T-helper 2 cell (primary cell): ENCODE data around the gene CCDC102A.

Experiments
- DNase-seq, 5 experiments: peaks; one replicate each; pipeline versions ENCODE4 v3.0.0 to v3.0.0-alpha.2; 2012 to 2022

CCDC102A gene

GRCh38 chr16:57517397-57518367, 18.7 kb downstream of the CCDC102A start:
- DNase-seq: no peak

DNA sequence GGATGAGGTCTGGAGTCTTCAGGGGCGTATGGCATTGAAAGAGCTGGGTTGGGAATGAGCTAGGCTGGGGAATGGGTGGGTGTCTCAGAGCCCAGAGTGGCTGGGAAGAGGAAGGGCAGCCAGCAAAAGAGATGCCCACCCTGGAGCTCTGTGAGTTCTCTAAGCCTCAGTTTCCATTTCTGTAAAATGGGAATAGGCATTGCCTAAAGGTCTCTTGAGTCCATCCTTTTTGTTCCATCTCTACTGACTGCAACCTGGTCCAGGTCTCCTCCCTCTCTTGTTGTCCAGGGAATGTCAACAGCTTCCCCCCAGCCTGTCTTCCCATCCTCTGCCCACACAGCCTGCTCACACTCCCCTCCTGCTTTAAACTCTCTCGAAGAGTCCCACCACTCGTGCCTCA, 19.6 kb downstream of the CCDC102A start:
- DNase-seq: no peak

GRCh38 chr16:57516176-57516725, 20.1 kb downstream of the CCDC102A start:
- DNase-seq: no peak

DNA sequence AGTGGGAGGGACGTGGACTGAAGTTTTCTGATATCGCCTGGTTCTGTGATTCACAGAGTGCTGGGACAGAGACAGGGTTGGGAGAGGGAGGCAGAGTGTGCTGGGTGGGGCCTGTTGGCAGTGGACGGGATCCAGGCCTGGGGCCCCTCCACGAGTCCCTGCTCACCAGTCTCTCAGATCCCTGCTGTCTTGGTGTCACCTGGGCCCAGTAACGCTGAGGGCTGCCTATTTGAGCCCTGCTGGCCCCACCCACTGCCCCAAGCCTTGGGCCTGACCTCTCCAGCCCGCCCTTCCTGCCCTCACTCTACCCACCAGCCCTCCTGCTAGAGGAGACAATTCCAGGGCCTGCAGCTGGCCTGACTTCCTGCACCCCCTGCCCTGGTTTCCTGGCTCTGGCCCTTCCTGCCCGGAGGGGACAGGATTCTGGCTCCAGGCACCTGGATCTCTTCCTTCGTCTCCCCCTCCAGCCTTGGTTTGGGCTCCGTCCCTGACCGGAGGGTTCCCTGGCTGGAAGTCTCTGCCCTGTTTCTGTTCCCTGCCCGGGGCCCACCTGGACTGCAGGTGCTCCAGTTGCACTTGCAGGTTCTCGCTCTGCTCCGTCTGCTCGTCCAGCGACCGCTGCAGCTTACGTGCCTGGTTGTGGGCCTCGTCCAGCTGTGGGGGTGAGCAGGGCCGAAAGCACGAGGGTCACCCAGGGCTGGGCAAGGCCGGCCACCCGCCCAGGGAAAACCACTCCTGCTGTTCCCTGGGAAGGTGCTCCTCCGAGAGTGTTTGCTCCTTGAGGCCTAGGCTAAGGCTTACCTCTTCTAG, 21.4 kb downstream of the CCDC102A start:
- no peak for DNase-seq

DNA sequence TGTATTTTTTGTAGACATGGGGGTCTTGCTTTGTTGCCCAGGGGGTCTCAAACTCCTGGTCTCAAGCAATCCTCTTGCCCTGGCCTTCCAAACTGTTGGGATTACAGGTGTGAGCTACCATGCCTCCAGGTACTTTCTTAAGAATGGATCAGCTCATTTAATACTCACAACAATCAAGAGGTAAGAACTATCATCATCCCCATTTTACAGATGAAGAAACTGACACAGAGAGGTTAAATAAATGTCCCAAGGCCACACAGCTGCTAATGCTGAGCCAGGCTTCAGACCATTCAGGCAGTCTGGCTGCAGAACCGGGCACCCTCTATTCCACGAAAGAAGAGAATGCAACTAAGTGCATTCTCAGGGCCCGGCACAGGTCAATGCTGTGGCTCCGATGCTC, 22.0 kb downstream of the CCDC102A start:
- DNase-seq: no peak

DNA sequence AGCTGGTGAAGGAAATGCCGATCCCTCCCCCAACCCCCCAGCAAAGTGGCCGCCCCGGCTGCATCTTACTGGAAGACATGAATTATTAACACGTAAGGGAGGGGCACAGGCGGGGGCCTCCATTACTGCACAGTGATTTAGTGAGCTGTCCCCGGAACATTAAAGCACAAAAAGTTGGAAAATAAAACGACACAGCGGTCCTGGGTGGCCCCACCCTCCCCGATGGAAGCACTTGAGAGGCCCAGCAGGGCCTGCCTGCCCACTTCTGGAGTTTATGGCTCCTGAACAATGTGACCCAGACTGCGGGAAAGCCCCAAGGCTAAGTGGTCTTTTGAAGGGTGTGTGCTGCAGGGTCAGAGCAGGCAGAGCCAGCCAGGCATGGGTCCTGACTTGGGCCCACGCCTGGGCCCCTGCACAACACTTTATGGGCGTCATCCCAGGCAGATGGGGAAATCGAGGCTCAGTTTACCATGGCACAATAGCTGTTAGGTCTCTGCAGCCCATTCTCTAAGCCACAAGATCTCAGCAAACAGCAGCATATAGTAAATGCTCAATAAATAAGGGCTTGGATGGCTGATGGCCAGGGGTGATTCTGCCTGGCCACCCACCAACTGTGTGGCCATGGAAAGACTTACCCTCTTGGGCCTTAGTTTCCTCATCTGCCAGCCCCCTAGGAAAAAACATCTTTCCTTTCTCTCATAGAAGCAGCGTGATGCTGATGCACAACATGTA, 22.8 kb downstream of the CCDC102A start:
- no peak for DNase-seq

DNA sequence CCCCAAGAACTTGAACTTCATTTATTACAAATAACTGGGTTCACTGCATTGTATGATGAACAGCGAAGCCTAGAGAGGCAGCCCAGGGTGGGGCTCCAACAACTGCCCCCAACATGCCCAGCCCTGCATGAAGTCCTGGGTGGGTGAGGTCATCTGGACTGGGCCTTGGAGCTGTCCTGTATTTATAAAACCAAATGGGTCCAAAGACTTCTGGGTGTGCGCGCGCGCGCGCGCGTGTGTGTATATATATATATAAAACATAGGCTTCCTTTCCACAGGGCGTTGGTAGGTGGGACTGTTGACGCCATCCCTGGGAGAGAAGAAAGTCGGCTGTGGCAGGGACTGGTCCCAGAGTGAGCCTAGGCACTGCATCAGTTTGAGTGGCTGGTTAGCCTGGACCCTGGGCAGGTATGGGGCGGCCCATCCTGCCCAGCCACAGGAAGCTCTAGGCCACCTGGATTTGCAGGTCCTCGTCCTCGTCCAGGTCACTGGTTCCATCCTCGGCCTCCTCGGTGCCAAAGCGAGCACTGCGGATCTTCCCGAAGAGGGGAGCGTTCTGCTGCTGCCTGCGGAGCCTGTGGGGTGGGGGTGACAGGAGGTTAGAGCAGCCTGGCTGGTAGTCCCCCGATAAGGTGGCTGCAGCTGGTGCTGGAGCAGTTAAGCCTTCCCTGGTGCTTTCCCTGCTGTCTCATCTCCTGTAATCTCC, 23.9 kb downstream of the CCDC102A start:
- DNase-seq: no peak

GRCh38 chr16:57510016-57510871, 26.1 kb downstream of the CCDC102A start:
- no peak for DNase-seq

DNA sequence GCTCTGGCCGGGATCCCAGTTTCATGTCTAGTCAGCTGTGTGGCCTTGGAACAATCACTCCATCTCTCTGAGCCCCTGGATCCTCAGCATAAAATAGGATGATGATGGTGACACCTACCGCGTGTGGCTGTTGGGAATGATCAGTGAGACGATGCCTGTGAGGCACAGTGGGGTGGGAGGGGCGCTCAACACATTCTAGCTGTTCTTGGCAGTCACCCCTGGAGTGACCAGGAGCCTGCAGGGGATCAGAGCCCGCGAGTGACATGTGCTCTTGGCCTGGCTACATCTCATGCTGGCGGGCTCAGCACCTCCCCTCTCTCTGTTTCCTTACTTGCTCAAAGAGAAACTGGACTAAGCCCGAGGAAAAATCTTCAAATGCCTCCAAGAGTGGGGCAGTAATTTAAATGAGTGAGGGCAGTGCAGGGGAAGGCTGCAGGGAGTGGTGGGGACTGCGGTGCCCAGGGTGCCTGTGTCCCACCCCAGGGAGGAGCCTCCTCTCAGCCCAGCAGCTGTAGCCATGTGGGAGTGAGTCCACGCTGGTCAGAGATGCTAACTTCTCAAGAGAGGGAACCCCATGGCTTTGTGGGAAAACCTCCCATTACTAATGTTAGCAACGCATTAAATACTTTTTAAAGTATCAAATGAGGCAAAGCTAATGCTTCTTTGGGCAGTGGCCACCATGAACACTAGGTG, 27.0 kb downstream of the CCDC102A start:
- DNase-seq: no peak

GRCh38 chr16:57508035-57508425, 28.3 kb downstream of the CCDC102A start:
- no peak for DNase-seq

DNA sequence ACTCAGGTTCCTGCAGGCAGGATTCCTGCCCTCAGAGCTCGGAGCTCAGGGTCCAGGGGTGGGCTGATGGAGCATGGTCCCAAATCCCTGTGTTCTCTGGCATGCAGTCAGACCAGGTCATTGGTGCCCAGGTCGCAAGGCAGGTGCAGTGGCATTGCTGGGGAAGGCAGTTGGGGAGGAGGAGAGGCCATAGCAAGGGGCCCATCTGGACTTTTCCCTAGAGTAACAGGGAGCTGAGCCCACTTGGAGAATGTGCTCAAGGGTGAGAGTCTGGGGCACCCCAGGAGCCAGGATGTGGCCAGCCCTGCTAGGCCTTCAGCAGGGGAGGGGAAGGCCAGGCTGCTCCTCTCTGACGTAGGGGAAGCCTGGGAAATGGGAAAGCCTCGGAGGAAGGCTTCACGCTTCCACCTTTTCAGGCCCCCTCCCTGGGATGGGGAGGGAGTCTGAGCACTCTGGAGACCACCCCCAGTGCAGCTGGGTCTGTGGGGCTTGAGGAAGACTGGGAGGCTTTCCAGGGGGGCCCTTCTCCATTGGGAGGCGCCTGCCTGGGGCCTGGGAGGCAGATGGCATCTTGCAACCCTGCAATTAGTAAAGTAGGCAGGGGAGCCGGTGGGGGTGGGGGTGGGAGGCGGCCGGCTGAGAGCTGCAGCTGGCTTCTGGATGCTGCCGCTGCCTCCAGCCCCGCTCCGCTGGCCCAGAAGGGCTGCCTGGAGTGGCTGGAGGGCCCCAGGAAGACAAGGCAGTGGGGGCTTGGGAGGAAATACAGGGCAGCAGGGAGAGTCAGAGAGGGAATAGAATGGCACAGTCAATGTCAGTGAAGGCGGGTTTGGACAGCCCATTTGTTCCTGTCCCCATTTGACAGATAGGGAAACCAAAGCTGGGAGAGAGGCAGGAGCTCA, 29.0 kb downstream of the CCDC102A start:
- DNase-seq: no peak

DNA sequence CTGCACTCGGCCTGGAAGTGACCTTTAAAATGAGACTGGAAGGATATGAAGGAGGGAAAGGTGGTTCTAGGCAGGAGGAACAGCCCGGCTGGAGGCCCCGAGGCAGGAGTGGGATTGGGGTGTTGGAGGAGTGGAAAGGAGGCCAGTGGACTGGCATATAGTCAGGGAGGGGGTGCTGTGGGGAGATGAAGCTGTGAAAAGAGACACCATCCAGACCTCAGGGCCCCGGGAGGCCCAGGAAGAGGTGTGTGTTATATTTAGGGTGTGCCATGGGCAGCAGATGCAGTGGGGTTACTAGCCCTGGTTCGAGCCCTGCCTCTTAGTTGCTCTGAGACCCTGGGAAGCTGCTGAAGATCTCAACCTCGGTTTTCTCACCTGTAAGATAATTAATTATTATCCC, 31.2 kb downstream of the CCDC102A start:
- DNase-seq: no peak

GRCh38 chr16:57504491-57504890, 31.9 kb downstream of the CCDC102A start:
- DNase-seq: no peak

GRCh38 chr16:57504001-57504400, 32.4 kb downstream of the CCDC102A start:
- DNase-seq: no peak

- DNase-seq: no peak
These were observed 33.0 kb downstream of the CCDC102A start for GRCh38 chr16:57503366-57503765.

DNA sequence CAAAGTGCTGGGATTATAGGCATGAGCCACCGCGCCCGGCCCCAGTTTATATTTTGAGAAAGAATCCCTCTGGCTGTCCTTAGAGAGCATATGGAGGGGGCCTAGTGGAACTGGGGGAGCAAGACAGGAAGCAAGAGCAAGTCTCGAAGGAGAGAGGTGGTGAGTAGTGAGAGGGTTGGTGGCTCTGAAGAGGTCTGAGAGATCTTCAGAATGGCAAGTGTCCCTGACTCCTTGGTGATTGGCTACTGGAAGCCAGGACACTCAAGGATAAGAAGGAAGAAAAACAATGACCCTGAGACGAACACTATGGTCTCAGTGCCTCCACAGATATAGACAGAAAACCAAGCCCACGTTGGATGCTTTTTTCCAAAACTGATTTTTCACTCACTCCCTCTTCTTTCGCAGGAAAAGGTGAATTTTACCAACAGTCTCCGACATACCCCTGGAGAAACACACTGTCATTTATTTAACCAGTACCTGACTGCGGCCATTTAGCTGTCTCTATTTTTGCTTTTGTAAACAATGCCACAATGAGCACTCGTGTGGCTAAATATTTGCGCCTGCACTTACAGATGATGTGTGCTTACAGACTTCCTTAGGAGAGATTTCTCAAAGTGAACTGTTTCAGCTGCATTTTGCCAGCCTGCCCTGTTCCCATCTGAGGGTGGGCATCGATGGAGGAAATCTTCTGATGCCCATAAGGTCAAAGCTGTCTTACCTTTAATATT, 34.2 kb downstream of the CCDC102A start:
- DNase-seq: no peak

GRCh38 chr16:57501492-57501891, 34.9 kb downstream of the CCDC102A start:
- no peak for DNase-seq

DNA sequence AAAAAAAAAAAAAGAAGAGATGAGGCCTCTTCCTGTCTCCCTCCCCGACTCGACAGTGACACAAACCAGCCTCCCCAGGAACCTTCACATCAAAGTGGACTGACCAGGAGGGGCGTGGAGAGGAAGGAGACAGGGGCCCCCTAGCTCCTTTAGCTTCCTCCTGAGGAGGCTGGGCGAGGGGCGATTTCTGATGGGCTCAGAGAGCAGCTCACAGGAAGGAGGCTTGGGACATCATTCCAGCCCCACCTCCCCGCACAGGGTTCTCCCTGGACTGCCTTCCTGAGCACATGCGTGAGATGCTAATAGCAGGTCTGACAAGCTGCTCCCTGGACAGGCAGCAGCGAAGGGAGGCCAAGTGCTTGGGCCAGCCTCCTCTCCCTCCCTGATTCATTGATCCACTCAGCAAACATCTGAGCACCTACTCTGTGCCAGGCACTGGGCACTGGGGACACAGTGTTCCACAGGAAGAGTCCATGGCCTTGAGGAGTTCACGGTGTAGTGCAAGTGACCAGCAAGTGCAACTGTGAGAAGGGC, 35.7 kb downstream of the CCDC102A start:
- DNase-seq: peak in 1 of 5 experiments; percentile 49
